Urothelium cell line (cell line): ENCODE measurements around the gene MB21D2.

Experiments
- DNase-seq: peaks from one replicate; pipeline ENCODE4 v3.0.0; 2011; ENCODE audit warnings: low spot score, mixed read lengths
- FAIRE-seq: peaks from 2 replicates; lab custom pipeline; 2011; peaks lifted over from hg19 to GRCh38; lab: Jason Lieb, UNC

MB21D2 gene

DNA sequence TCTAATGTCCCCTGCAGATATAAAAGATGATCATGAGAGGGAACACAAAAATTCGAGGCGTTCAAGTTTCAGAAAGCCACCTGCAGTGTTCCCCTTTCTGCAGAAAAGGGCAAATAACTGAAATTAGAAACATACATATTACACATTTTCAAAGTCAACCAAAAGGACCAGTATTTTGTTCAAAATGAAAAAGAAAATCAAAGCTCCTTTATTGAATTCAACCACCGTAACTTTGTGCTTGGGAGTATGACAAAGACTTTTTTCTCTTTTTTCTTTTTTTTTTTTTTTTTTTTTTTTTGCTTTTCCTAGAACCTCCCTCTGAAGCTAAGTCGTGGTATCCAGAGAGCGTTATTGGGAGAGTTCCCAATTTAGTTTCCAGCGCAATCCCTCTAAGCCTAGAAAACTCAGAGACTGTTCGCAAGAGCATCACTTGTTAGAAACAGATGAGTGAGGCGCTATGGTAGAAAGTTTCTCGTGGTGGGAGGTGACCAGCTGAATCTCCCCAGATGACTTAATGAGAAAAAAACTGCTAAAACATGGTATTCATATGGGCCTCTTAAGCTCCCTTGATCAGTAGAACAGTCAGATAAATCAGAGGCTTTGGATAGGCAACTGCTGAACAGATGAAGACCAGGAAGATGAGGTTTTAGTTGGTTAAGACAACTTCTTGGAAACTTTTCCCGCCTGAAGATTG lies 77.4 kb downstream of the MB21D2 start:
- FAIRE-seq = no peak

DNA sequence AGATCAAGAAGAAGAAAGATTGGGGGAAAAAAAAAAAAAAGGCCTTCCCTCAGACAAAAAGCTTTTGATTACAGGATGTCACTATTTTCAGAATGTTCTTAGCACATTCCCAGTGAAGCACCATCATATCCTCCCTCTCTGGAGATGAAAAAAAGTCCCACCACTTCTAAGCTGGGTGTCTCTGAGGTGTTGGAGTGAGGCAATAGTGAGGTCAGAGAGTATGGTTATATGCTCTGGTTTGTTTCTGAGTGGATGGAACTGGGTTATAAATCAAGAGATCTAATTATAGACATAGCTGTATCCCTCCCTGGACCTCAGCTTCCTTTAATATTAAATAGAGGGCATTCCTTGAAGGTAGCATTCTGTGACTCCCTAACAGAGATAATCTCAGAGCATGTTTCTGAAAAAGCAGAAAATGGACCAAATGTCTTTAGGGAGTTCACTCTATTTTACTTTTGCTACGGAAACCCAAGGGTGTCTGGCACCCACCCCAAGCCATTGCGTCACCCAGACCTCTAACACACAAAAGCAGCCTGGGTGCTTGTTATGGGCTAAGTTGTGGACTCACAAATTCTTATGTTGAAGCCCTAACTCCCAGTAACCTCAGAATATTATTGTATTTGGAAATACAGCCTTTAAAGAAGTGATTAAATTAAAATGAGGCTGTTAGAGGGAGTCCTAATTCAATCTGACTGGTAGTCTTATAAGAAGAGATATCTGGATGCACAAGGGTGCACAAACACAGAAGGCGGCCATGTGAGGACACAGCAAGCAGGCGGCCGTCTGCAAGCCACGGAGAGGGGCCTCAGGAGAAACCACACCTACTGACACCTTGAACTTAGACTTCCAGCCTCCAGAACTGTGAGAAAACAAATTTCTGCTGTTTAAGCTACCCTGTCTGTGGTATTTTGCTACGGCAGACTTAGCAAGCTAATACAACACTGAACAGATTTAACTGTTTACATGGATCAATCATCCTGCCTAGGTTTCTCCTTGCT lies 81.5 kb downstream of the MB21D2 start:
- DNase-seq (no peak), FAIRE-seq (no peak)

More for the DNA sequence above, 77.4 kb downstream of the MB21D2 start:
- DNase-seq = no peak

DNA sequence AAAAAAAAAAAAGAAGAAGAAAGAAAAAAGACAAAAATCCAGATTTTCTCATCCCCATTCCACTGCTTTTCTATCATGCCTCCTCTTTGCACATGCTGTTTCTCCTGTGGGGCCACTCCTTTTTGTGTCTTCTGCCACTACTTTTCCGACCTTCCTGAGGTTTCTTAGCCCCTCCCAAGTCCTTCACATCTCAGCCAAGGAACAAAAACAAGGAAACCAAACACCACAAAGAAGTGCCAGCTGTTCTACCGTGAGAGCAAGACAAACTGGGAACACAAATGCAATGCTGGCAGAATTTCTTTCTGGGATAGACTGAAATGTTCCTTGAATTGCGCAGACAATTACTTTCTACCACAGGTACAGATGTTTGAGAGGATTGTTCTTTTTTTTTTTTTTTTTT lies 83.2 kb downstream of the MB21D2 start:
- no peak for FAIRE-seq
- DNase-seq = no peak

DNA sequence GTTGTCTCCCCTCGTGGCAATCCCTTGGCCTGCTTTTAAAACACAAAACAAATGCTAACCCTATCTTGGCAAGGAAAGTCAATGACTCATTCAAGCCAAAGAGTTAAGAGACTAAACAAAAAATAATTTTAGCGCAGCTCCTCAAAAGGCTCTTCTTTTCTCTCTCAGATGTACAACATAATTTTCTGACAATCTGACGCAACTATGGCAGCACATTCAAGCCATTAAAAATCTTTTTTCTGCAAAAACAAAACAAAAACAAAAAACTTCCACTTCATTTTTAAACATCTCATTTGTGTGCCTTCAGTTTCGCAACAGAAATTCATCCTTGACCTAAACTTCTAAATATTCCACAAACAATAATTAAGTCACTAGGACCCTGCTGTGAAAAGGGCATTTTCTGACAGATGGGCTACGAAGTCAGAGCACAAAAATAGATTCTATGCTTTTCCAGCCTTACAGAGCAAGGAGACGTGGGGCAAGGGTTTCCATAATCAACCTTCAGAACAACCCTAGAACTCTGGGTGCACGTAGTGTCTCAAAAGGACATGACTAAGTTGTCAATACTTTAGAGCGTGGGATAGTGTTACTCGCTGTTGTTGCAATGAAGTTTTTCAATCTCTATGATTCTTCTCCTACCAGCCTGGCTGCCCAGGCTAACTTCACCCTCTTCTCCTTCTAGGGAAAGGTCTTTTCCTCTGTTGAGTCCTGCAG lies 84.3 kb downstream of the MB21D2 start:
- no peak for FAIRE-seq
- DNase-seq = peak; percentile 36

DNA sequence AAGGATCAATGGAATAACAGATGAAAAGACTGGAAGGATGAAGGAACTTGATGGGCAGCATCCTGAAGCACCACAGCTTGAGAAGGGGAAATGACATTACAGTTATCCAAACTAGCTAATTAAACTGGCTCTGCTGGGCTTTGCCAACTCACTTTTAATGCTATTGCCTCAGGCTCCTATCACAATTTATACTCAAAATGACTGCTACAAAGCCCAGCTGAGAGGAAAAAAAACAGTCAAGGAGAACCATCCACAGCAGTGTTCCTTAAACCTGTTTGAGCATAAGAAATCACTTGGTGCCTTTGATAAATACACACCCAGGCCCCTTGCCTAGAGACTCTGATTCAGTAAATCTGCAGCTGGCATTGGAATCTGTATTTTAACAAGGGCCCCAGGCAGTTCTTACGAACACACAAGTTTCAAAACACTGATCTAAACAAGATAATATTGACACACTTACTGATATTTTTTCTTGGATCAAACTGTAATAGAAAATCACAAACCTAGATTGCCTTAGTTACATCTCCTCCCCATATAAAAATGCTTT lies 85.8 kb downstream of the MB21D2 start:
- FAIRE-seq (no peak), DNase-seq (no peak)

DNA sequence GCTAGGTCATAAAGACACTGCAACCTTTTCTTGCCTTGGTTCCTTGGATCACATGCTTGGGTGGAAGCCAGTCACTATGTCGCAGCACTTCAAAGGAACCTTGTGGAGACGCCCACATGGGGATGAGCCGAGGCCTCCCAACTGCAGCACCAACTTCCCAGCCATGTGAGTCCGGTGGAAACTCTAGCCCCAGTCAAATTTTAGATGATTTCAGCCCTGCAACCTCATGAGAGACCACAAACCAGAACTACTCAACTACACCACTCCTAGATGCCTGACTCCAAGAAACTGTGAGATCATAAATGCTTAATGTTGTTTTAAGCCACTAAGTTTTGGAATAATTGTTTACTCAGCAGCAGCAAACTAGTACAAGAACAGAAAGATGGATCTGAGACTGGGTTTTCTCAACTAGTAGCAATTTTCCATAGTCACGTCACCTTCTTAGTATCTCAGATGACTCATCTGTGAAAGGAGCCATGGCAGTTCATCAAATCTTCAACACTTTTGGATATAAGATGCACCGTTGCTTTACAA lies 86.5 kb downstream of the MB21D2 start:
- DNase-seq (peak; percentile 23), FAIRE-seq (no peak)

DNA sequence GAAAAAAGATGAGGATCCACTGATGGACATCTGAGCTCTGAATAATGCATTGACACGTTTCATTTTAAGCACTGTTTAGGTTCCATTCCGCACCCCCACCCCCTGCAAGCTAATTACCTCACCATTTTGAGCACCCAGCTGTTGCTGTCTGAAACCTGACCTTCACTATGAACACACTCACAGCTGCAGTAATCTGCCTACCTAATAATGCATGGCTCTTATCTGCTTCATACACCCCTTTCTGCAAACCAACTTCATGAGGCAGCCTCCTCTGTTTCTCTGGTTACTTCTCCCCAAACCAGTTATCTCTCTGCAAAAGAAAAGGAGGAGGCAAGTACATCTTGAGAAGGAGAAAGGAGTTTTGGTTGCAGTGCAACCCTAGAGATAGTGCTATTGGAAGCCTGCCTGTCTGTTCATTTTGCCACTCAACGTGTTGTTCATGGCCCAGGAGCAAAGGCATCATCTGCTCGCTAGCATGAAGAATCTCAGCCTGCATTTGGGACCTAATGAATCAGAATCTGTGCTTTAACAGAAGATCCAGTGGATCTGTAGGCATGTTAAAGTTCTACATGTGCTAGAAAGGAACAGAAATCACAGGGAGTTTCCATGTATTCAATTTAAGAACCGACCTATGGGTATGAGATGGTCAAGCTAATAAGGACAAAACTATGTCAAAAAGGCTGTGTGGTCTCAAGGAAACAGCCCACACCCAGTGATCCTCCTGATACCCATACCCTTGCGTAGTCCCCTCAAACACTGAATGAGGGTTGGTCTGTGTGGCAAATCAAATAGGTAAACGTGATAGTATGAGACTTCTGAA lies 87.2 kb downstream of the MB21D2 start:
- DNase-seq = no peak
- no peak for FAIRE-seq

DNA sequence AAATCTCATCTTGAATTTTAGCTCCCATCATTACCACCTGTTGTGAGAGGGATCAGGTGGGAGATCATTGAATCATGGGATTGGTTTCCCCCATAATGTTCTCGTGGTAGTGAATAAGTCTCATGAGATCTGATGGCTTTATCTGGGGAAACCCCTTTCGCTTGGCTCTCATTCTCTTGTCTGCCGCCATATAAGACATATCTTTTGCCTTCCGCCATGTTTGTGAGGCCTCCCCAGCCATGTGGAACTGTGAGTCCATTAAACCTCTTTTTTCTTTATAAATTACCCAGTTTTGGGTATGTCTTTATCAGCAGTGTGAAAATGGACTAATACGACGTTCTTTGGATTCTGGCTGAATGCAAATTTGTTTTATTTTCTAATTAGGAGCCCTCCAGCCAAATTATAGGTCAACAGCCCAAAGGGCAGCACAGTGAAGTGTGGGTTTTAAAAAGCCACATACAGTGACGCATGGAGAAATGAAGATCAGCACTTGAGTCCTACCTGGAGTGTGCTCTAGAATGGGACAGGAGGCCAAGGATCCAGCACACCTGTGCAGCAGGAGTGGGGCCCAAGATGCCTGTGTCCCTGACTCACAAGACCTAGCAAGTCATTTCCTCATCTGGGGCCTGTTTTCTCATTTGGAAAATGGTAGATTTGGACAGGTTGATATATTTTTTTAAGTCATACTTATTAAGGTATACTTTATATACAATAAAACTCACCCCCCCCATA lies 89.6 kb downstream of the MB21D2 start:
- FAIRE-seq (no peak), DNase-seq (no peak)

DNA sequence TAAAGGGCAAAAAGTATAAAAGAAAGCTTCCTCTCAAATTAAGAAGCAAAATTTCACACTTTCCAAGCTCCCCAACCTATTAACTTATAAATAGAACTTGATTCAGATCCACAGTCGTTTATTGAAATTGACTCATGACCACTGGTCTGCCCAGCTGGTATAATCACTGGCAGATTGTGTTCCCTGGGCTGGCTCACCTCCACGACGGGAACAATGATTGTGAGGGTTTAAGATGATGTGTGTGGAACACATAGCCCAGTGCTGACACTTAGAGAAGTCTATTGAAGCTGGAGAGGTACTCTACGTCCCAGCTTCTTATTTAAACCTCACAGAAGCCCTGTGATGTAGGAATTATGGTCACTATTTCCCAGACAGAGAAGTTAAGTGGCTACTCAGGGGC lies 90.4 kb downstream of the MB21D2 start:
- DNase-seq (no peak), FAIRE-seq (no peak)

DNA sequence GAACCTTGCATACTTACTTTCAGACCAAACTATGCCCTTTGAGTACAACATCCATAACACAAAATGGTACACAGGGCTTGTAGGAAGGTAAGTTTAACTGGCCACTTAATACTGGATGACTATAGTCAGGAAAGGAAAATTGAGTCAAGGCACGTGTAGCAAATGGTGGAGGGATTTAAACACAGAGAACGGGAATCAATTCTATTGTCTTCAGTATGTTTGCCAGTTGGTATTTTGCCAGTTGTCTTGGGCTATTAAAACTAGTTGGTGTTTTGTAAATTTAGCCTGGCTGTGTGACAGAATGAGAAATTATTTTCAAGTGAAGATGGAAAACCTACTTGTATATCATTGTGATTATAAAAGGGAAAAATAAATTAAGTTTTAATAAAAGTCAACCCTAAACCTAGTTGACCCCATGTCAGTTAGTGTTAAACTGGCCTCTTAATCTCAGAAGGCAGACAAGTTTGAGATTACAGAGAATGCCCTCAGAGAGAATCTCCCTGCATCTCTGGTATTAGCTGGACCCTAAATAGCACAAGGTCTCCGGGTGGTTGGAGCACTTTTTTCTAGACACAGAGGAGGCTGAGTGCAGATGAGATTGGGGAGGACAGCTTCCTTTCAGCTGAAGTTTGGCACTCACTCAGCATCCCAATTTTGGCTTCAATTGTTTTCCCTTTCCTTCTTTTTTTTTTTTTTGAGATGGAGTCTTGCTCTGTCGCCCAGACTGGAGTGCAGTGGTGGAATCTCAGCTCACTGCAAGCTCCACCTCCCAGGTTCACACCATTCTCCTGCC lies 91.2 kb downstream of the MB21D2 start:
- FAIRE-seq (no peak), DNase-seq (no peak)

DNA sequence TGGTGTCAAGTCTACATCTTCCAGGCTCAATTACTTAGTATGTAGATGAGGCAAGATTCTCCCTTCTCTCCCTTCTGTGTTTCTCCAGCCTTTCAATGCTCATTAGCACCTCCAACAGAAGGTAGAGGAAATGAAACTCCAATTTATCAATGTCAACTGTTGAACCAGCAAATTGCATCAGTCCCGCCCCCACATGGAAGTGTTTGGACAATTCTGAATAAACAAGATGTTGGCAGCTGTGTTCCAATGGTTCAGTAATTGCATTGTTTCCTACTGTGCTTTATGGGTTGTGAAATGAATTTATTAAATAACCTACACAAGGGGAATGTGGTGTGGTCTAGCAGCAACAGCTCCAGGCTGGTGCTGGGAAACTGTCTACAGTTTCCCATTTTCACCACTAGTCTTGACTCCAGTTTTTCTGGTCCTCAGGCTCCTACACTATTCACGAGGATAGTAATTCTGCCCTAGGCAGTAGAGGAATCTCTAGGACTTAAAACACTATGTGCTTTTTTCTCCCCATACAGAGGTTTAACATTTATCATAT lies 91.9 kb downstream of the MB21D2 start:
- no peak for DNase-seq
- no peak for FAIRE-seq

DNA sequence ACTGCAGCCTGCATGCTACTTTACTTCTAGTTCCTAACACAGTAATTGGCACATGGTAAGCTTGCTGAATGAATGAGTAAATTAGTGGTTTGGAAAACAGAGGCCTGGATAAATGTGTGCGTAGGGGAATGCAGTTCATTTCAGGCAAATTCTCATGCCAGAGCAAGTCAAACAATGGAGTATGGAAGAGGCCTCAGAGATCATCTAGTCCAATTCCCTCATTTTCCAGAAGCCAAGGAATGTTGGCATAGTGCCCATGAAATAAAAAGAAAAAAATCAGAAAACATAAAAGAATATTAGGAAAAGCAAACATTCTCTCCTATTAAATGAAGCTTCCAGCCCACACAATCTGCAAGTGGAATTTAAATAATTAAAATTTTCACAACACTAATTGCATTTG lies 92.4 kb downstream of the MB21D2 start:
- FAIRE-seq = no peak
- no peak for DNase-seq

DNA sequence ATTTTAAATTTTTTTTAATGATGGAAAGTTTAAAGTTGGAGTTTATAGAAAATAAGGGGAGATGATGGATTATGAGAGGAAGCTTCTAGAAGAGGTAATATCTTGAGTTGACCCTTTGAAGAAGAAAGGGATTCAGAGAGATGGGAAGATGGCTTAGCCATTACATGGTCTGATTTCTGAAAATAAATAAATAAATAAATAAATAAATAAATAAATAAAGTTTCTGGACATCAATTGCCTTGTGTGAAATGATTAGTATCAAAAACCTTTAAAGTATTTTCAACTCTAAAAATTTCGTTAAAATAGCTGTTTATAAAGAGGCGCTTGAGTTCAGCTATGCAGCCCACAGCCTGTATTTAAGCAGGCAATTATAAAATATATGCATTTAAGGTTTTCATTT lies 93.3 kb downstream of the MB21D2 start:
- FAIRE-seq = no peak

DNA sequence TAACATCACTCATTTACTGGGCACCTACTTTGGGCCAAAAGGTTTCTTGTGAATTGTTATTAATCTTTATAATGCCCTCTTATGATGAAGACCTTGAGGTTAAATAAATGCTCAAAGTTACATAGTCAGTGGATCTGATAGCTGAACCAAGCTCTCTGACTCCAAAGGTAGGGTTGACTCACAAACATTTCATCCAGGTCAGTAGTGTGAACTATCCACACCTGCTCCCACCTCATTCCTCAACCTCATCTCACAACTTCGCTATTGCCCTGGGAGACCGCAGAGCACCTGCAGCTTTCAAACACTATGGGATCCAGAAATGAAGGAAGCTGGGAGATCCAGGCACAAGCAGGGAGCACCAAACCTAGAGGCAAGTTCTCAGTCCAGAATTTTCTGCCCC lies 96.5 kb downstream of the MB21D2 start:
- FAIRE-seq (no peak), DNase-seq (no peak)

More for the DNA sequence above, 93.3 kb downstream of the MB21D2 start:
- no peak for DNase-seq

DNA sequence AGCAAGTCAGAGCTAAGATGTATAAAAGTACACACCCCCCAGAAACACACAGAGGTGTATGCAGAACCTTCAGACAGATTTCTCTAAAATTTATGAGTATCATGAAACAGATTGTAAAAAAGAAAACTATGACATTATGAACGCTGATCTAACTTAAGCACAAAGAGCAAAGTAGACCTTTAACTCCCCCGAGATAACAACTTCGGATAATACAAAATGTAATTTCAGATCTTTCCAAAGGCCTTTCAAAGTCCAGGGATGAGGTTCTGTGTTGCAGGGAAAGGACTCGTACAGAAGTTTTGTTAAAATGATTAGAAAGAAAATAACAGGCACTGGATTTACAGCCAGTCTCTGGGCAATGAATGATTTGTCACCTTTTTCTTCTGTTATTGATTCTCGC lies 97.5 kb downstream of the MB21D2 start:
- DNase-seq = no peak
- no peak for FAIRE-seq

DNA sequence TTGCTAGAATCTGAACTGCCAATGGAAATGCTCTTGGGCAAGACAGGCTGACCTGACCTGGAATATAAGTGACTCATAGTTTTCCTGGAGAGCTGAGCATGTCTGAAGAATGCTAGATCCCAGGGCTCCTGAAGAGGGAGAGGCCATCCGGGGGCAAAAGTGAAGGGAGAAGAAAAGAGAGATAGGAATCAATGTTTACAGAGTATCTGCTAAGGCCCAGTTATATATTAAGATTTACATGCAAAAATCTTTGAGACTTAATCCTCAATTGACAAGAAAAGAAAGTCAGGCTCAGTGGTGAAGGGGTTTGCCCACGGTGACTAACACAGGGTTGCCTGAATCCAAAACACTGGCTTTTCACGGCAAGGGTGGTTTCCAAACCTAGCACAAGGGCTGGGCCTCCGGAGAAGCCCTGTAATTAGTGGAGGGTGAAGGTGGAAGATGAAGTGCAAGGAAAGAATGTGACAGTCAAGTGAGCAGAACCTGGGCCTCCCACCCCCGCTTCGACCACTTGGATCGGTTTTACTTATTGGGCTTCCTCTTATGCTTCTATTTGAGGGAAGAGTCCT lies 98.6 kb downstream of the MB21D2 start:
- DNase-seq = peak; percentile 59
- FAIRE-seq = no peak

DNA sequence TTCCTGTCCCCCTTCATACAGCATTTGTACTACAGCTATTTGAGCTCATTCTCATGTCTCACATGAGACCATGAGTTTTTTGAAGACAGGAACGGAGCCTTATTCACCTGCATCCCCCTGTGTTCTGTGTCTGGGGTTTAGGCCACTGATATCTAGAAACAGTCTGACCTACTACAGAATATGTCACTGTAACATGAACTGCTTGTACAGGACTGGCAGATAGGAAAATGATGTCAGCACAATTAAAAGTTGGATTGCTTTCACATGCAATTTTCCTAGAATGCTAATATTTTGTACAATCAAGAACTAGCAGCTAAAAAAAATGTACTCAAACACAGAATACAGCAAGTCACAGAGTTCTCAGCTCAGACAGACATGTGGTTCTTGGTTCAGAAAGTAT lies 99.5 kb downstream of the MB21D2 start:
- DNase-seq = no peak
- no peak for FAIRE-seq

DNA sequence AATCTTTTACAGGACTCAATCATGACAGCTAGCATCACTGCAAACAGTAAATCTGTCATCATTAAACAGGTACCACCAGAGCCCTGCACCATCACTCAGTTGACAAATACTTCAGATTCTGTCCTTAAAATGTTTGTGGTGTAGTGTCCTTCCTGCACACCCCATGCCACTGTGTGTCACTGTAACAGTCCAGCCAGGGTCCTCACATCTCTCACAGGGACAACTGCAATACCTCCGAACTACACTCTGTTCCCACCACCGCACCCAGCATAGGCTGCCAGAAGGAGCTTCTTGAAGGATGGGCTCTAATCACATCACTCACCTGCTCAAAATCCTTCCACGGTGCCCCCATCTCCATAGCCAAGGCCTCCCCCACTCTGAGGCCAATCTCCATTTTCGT lies 100.2 kb downstream of the MB21D2 start:
- DNase-seq (no peak), FAIRE-seq (no peak)
